ENCODE results near the gene EIF3C.
"Not testable (repeated sequence)": the region's sequence is repeated elsewhere in the genome, so short reads cannot be mapped to it uniquely, and the experiment has no call there.

Gene EIF3C, protein sequence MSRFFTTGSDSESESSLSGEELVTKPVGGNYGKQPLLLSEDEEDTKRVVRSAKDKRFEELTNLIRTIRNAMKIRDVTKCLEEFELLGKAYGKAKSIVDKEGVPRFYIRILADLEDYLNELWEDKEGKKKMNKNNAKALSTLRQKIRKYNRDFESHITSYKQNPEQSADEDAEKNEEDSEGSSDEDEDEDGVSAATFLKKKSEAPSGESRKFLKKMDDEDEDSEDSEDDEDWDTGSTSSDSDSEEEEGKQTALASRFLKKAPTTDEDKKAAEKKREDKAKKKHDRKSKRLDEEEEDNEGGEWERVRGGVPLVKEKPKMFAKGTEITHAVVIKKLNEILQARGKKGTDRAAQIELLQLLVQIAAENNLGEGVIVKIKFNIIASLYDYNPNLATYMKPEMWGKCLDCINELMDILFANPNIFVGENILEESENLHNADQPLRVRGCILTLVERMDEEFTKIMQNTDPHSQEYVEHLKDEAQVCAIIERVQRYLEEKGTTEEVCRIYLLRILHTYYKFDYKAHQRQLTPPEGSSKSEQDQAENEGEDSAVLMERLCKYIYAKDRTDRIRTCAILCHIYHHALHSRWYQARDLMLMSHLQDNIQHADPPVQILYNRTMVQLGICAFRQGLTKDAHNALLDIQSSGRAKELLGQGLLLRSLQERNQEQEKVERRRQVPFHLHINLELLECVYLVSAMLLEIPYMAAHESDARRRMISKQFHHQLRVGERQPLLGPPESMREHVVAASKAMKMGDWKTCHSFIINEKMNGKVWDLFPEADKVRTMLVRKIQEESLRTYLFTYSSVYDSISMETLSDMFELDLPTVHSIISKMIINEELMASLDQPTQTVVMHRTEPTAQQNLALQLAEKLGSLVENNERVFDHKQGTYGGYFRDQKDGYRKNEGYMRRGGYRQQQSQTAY

DNA sequence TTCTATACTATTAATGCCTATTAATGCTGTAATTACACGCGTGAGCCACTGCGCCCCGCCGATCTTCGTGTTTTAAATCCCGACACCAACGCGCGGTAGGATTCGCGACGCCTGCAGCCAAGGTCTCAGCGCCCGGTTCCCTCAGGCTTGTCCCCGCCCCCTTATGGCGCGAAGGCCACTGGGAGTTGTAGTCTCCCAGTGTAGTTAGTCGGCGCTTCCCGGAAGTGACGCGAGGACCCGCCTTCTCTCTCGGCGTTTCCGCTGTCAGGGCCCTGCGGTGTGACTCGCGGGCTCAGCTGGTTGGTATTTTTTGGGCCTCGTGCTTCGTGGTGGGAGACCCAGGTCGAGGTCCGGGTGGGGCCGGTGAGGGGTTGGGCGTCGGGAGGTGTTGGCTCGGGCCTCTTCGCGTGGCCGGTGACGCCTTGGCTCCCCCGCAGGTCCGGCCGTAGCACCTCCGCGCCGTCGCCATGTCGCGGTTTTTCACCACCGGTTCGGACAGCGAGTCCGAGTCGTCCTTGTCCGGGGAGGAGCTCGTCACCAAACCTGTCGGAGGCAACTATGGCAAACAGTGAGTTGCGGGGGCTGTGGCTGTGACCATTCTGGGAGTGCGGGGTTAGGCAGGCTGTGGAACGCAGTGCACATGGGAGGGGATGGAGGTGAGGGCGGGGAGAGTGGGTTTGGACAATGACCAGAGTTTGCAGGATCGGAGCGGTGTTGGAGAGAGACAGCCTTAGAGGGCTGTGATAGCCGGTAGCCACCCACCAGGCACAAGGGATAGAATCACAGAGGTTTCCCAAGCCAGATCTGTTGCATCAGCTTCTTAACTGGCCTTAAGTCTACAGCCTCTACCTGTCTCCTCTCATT lies at the start of gene EIF3C:
EIF3C (plus strand) TSS at position 245 of the 864 bp plus-strand sequence; CDS start at position 468, 223 bp downstream.
- not testable (repeated sequence) for DNase-seq

DNA sequence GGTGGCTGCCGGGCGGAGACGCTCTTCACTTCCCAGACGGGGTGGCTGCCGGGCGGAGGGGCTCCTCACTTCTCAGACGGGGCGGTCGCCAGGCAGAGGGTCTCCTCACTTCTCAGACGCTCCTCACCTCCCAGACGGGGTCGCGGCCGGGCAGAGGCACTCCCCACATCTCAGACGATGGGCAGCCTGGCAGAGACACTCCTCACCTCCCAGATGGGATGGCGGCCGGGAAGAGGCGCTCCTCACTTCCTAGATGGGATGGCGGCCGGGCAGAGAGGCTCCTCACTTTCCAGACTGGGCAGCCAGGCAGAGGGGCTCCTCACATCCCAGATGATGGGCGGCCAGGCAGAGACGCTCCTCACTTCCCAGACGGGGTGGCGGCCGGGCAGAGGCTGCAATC lies 45.0 kb upstream of the EIF3C start:
- not testable (repeated sequence) for DNase-seq

DNA sequence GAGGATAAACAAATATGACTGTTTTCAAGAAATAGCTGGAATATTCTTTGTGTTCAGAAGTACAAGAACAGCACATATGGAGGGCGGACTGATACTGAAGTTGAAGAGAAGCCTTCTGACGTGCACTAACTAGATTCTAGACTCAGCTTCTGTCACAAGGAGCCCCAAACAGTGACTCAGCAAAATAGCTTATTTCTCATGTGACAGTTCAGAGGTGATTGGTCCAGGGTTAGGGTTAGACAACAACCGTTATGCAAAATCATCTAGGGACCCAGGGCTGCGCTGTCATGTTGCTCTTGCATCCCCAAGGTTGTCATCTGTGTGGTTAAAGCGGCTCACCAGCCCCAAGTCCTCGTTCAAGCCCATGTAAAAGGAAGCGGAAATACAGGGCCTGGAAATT lies 43.8 kb upstream of the EIF3C start:
- DNase-seq, result not testable (repeated sequence)

DNA sequence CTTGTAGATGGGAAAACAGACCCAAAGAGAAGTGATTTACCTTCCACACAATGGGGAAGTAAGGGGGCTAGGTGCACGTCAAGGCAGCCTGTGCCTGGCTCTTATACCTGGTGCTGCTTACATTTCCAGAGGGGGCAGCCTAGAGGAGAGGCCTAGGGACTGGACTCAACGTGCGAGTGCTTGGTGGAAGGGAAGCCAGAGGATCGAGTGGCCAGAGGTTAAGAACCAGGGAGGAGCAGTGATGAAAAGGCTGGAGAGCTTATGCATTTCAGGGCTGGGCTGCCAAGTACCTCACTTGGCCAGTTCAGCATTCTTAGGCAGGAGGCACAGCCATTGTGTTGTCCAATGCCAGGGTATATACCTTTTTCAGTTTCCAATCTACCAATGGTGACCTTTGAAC lies 43.1 kb upstream of the EIF3C start:
- not testable (repeated sequence) for DNase-seq

DNA sequence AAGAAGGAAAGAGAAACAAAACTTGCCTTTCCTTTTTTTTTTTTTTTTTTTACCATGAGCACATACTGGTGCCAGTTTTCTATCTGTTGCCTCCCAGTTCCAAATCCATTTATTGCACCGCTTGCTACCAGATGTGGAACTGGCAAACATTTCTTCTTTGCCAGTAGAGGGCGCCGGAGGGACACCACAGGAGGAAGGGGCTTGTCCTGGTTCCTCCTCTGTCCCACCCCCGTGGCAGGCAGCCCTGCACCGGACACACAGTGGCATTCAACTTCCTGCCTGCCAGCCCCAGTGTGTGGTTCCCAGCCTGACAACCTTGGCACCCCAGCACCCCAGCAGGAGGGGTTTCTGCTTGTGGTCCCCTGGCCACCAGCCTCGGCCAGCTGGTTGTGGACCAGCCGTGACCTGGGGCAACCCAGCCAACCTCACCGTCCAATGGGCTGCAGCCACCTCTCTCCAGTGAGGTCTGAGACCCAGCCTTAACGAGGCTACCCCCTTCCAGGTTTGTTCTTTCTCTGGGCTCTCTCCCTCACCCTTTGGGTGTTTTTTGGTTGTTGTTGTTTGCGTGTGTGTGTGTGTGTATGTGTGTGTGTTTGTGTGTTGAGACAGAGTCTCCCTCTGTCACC lies 22.8 kb upstream of the EIF3C start:
- not testable (repeated sequence) for DNase-seq

DNA sequence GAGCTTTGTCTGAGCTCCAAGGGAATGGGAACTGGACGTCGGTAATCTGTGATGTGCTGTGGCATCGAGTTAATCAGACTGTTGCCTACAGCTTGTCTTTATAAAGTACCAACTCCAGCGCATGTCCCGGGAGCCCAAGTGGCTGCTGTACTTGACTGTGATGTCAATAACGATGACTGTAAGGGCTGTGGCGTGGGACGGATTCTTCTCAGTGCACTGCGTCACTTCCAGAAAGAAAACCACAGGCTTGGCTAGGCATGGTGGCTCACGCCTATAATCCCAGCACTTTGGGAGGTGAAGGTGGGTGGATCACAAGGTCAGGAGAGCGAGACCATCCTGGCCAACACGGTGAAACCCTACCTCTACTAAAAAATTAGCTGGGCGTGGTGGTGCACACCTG lies 21.8 kb upstream of the EIF3C start:
- not testable (repeated sequence) for DNase-seq

DNA sequence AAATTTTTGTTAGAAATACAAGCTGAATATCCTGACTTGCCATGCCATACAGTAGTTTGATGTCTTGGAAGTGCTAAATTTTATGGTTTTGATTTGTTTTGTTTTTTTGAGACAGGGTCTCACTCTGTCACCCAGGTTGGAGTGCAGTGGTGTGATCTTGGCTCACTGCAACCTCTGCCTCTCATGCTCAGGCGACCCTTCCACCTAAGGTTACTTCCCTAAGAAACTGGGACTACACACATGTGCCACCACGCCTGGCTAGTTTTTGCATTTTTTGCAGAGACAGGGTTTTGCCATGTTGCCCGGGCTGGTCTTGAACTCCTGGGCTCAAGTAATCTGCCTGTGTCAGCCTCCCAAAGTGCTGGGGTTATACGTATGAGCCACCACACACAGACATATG lies 19.5 kb upstream of the EIF3C start:
- not testable (repeated sequence) for DNase-seq

DNA sequence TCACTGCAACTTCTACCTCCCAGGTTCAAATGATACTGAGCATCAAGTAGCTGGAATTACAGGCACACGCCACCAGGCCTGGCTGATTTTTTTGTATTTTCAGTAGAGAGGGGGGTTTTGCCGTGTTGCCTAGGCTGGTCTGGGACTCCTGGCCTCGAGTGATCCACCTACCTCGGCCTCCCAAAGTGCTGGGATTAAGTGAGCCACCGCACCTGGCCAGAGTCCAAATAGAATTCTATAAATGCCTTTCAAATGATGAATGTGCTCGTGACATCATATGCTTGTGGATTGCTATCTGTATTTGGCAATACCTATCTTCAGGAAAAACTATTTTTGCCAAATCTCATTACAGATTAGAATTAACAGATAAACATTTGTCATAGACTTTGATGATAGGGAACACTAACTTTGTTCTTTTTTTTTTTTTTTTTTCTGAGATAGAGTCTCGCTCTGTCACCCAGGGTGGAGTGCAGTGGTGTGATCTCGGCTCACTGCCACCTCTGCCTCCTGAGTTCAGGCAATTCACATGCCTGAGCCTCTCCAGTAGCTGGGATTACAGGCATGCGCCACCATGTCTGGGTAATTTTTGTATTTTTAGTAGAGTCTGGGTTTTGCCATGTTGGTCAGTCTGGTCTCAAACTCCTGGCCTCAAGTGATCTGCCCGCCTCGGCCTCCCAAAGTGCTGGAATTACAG lies 17.9 kb upstream of the EIF3C start:
- DNase-seq, result not testable (repeated sequence)

DNA sequence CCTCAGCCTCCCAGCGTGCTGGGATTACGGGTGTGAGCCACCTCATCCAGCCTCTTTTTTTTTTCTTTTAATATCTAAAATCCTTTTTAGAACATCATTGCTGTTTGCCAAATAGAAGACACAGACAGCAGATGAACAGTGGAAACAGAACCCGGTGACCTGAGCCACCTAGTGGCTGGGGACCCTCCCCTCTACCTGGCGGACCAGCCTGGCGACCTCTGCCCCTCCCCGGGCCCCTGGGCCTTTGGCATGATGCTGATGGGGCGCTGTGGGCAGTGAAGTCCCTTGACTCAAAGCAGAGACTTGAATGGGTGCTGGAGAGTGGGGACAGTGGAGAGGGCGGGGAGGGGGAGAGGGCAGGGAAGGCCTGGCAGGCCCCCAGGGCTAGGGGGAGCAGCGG lies 11.5 kb upstream of the EIF3C start:
- not testable (repeated sequence) for DNase-seq

DNA sequence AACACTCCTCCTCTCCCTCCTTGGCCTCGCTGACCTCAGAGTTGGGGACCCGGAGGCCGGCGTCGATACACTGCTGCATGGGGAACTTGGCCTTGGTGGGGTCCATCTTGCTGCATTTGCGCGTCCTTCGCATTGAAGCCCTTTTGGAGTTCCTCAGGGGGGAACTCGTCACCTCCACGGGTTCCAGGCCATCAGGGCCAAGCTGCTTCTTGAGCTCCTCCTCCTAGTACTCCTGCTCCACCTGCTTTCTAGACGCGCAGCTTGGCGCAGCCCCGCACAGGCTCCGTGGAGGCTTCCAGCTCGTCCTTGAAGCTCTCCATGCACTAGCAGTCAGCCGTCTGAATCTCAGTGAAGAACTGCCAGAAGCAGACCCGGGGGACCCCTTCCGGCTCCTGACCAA lies 10.9 kb upstream of the EIF3C start:
- not testable (repeated sequence) for DNase-seq

DNA sequence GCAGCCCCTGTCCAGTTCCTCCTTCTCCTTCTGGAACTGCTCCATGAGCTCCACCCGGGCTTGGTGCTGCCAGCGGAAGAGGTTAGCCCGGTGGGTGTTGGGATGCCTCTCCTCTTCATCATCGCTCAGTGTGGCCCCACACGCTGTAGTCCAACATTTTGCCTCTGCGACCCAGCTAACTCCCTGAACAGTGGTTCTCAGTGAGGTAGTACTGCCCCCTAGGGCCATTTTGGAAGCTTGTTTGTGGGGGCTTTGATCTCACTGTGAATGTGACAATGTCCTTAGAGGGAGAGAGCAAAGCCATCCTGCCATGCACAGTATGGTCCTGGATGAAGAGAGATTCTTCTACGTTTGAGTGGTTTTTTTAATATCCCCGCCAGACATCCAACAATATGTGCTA lies 9.9 kb upstream of the EIF3C start:
- DNase-seq, result not testable (repeated sequence)

DNA sequence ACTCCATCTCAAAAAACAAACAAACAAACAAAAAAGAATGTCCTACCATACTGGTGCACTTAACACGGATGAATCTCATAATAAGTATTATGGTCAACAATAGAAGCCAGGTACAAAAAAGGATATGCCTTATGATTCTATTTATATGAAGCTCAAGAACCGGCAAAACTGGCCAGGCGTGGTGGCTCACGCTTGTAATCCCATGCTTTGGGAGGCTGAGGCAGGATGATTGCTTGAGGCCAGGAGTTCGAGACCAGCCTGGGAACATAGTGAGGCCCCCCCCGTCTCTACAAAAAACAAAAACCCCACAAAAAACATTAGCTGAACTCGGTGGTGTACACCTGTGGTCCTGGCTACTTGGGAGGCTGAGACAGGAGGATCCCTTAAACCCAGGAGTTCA lies 7.0 kb upstream of the EIF3C start:
- not testable (repeated sequence) for DNase-seq

DNA sequence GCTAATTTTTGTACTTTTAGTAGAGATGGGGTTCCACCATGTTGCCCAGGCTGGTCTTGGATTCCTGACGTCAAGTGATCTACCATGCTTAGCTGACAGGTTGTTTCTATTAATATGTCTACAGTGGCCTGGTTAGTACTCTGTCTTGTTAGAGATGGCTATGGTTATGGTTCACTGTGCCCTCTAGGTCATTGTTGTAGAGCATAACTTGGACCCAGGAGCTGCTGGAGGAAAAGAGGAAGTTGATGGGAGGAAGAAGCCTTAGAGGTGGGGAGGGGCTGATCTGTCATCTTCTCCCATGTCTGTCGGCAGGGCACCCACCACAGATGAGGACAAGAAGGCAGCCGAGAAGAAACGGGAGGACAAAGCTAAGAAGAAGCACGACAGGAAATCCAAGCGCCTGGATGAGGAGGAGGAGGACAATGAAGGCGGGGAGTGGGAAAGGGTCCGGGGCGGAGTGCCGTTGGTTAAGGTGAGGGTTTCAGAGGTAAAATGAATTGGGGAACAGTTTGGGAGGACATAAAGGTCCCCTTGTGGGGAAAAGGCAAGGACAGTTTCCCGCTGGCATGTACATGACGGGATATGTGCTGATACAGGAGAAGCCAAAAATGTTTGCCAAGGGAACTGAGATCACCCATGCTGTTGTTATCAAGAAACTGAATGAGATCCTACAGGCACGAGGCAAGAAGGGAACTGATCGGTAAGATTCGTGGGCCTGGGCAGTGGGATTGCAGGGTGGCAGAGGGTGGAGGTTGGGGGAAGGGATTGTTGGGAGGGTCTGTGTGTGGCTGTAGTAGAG lies 11.8 kb downstream of the EIF3C start:
- not testable (repeated sequence) for DNase-seq

DNA sequence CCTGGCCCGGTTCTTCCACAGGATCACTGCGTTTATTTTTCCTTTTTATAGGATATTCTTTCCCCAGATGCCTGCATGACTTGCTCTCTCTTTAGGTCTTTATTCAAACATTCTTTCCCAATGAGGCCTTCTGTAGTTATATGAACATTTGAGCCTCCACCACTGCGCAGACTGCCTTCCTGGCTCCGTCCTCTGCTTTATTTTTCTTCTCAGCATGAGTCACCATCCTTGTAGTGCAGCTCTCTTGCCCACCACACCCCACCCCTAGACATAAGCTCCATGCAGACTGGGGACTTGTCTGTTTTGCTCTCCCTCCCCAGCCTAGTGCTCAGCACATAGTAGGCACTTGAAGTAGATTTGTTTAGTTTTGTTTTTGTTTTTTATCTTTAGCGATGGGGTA lies 20.0 kb downstream of the EIF3C start:
- not testable (repeated sequence) for DNase-seq

DNA sequence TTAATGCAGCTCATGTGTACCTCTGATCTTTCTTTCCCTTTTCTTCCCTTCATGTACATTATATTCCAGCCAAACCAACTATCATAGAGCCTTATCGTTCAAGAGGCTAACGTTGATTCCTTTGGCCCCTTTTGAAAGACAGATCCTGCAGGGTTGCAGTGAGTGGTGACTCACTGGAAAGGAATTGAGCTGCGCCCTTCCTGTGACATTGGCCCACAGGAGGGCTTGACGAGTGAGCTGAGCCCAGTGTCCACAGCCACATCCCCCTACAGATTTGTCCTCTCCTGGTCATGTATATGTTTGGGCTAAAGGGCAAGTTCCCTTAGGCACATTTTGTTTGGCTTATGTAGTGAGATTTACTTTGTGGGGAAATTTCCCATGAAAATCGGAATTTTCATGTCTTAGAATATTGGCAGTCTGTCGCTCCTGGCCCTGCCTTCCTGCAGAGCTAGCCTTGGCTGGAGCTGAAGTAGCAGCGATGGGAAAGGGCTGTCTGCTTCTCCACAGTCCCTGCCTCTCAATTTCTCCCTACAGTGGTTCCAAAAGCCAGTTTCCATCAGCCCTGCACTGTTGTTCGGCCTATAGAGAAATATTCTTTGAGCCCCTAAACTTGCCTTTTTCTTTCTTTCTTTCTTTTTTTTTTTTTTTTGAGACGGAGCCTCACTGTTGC lies 21.3 kb downstream of the EIF3C start:
- not testable (repeated sequence) for DNase-seq

DNA sequence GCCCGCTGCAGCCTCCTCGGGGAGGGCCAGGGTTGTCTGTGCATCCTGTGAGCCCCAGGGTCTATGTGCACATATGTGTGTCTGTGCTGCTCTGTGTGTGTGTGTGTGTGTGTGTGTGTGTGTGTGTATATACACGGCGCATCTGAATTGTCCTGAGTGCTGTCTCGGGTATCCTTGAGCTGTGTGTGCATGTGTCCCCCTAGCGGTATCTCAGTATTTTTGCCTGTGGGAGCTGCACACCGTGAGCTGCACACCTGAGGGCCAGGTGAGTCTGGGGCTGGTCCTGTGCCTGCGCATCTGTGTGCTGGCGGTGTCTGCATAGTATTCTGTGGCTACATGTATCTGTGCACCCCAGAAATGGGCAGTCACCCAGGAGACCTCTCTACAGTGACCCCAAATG lies 28.5 kb downstream of the EIF3C start:
- DNase-seq, result not testable (repeated sequence)

DNA sequence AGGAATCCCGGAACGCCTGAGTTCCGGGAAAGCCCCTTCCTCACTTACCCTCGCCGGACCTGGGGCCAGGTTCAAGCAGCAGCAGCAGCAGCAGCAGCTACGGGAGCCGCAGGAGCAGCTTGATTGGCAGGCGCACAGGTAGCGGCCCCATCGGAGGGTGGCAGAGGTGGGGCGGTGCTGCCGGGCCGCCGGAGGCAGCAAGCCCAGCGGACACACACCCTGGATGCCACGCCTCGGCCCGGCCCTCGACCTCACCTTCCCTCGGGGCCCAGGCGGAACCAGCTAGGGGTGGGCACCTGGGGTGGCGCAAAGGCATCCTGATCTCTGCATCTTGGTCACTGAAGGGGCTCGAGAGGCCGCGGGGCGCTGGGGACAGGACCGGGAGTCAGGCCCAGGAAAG lies 29.4 kb downstream of the EIF3C start:
- DNase-seq, result not testable (repeated sequence)

DNA sequence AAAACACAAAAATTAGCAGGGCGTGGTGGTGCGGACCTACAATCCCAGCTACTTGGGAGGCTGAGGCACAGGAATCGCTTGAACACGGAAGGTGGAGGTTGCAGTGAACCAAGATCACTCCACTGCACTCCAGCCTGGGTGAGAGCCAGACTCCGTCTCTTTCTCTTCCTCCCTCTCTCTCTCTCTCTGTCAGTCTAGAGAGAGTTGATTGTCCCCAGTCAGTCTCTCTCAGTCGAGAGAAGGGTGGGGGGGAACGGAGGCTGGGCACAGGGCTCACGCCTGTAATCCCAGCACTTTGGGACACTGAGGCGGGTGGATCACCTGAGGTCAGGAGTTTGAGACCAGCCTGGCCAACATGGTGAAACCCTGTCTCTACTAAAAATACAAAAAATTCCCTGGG lies 30.0 kb downstream of the EIF3C start:
- not testable (repeated sequence) for DNase-seq

DNA sequence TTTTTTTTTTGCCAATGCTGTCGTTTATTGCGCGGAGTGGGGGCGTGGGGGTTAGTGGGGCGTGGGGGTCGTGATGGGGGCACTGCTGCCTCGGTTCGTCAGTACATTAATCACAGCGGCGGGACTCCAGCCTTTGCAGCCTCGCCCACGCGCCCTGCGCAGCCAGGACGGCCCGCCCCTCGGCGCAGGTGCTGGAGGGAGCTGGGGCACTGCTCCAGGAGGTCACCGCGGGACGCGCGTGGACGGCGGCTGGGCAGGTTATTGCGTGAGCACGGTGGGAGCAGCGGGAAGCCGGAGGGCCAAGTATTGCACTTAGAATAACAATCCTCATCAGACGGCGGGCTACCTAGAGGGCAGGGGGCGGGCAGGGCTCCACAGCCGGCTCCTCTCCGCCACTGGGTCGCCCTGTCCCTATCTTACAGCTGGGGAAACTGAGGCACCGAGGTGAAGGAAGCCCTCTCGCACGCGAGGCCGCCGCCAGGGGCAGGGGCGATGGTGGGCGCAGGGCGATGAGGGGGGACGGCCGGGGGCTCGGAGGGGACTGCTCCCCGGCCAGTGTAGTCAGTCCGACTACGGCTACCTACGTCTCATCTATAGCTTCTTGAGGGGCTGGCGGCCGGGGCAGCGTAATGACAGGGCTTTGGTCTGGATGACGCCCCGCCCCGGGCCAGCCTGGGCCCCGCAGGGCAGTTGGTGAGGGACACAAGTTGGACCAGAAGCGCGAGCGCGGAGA lies 35.5 kb downstream of the EIF3C start:
- DNase-seq, result not testable (repeated sequence)

All from NCI-H2171 (cell line).